ENCODE data around the gene FAM174C.

Gene FAM174C

GRCh38 chr19:1325568-1326294 lies 50.4 kb downstream of the FAM174C start:
- Histone ChIP-seq H4K20me1 (no peaks in the 10 kb centered on the region), H3K9ac (0 out of 22 replicates have a peak overlapping the region, but pooled peaks of 2 of the 11 experiments have one; percentile 5 to 39), H3K4me2 (peak overlapping the region; percentile 37 to 80 (median 66); a peak in 20 of 22 replicates), H3K36me3 (no peaks in the 10 kb centered on the region), H3K4me3 (peak overlapping the region in 6 of 10 experiments; percentile 21 to 58 (median 30); a peak in 8 of 20 replicates), H3K4me1 (peaks cover 13 to 60% (median 45%) of the 10 kb centered on the region in 10 experiments; a peak in 18 of 20 replicates), H3K9me3 (replicated peaks in 1 of 11) (no peaks in the 10 kb centered on the region), H3K27me3 (peaks cover 39 to 63% (median 50%) of the 10 kb centered on the region in 11 experiments), H3K27ac (no peak overlapping the region)
- no peak for TF ChIP-seq Cebpa-rat (IDR thresholded peaks at IDR 0.05)

DNA sequence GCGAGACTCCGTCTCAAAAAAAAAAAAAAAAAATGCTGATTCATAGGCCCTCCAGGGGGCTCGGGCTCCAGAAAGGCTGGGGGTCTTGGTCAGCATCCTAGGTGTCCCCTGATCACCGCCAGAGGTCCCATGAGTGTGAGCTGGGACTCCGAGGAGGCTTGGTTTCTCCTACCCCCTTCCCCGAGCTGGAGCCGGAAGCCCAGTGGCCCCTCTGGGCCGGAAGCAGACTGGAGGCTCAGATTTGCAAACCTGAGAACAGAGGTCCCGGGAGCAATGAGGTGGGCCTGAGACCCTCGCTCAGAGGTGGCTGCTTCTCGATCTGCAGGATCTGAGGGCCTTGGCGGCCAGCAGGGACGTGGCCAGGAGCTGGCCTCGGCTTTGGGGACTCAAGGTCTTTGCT lies 51.8 kb downstream of the FAM174C start:
- no peak for TF ChIP-seq Cebpa-rat (IDR thresholded peaks at IDR 0.05)
- Histone ChIP-seq H3K9ac (peak overlapping the region in 2 of 11 experiments; percentile 2 to 4; a peak in 1 of 22 replicates), H3K4me2 (peak overlapping the region; percentile 35 to 77 (median 51)), H3K27me3 (peaks cover 39 to 62% (median 46%) of the 10 kb centered on the region in 11 experiments), H3K27ac (peak overlapping the region in 1 of 11 experiments; percentile 22; a peak in 1 of 22 replicates), H3K9me3 (replicated peaks in 1 of 11) (no peaks in the 10 kb centered on the region), H4K20me1 (no peaks in the 10 kb centered on the region), H3K4me3 (no peak overlapping the region), H3K4me1 (peaks cover 18 to 66% (median 55%) of the 10 kb centered on the region in 10 experiments; a peak in 18 of 20 replicates), H3K36me3 (no peaks in the 10 kb centered on the region)

Measured in BLaER1 treated with 17β-estradiol and CSF1 and Interleukin-3, amounts not matched to agents 10 nM and 100 nM (cell line).